Thyroid gland (tissue), 4 donors: Measurements from ENCODE around the gene ADI1. TPM values are rescaled to one million over a fixed set of nuclear protein-coding genes. Genes with fewer than 3 reads are reported as not detected.

Experiments
- DNase-seq, 2 donors: peaks; one replicate each; pipeline ENCODE4 v3.0.0-alpha.2; 2019
- H3K27ac ChIP-seq, 3 donors: fragments of 200-600 bp; sonication (generic); 1 replicate in 2 of 3; 2 replicates in 1 of 3; pipeline ENCODE4 v1.5.1; 2016 to 2019; ENCODE audit warnings: mild to moderate bottlenecking in 1 of 3, moderate library complexity in 1 of 3
- H3K27me3 ChIP-seq: fragments of 200-600 bp; sonication (generic); one replicate; pipeline ENCODE4 v1.5.1; 2019
- H3K36me3 ChIP-seq, 2 donors: fragments of 200-600 bp; sonication (generic); one replicate each; pipeline ENCODE4 v1.5.1; 2016 to 2019
- H3K4me1 ChIP-seq, 2 donors: fragments of 200-600 bp; sonication (generic); one replicate each; pipeline ENCODE4 v1.5.1; 2017 to 2019
- H3K4me3 ChIP-seq, 3 donors: fragments of 200-600 bp; sonication (generic); replicated peaks in 1 of 3; 1 replicate in 2 of 3; 2 replicates in 1 of 3; pipeline ENCODE4 v1.5.1; 2016; ENCODE audit warnings: mild to moderate bottlenecking in 1 of 3
- H3K9me3 ChIP-seq: fragments of 200-600 bp; sonication (generic); one replicate; pipeline ENCODE4 v1.5.1; 2017
- POLR2A ChIP-seq, 2 donors: fragments of 450-650 bp; IDR thresholded peaks; one replicate each; pipeline ENCODE4 v1.6.1; 2017; ENCODE audit warnings: antibody characterized with exemption in 2 of 2, mild to moderate bottlenecking in 2 of 2, moderate library complexity in 1 of 2
- WGBS, 2 donors: methylation state at CpG; one replicate each; pipeline ENCODE4 v1.1.5; 2017; 5-methylcytosine and 5-hydroxymethylcytosine counted together
- intact Hi-C: fragments of 100-400 bp; cut with DNase I; formaldehyde crosslinking; loops from one replicate; pipeline ENCODE4 v1.15.1; 2023
- total RNA-seq, 4 donors: library from RNA; depleted of rRNA; stranded (reverse); fragments of >200 nt; gene quantifications; one replicate each; pipeline ENCODE4 v1.2.3, GENCODE V29; 2016
- TF ChIP-seq, protein P1 (sequence below), 6 experiments: fragments of 200-600 bp in 3 of 6; fragments of 450-650 bp in 3 of 6; sonication (generic) in 3 of 6; IDR thresholded peaks; one replicate each; pipeline ENCODE4 v1.5.1; 2016 to 2019; ENCODE audit warnings: antibody characterized with exemption in 6 of 6, mild to moderate bottlenecking in 2 of 6, inconsistent platforms in 1 of 6, moderate library complexity in 1 of 6

ADI1 gene
- total RNA-seq, 4 donors from 2014 or later: 35.9 to 65.1 (median 59.2) TPM

DNA sequence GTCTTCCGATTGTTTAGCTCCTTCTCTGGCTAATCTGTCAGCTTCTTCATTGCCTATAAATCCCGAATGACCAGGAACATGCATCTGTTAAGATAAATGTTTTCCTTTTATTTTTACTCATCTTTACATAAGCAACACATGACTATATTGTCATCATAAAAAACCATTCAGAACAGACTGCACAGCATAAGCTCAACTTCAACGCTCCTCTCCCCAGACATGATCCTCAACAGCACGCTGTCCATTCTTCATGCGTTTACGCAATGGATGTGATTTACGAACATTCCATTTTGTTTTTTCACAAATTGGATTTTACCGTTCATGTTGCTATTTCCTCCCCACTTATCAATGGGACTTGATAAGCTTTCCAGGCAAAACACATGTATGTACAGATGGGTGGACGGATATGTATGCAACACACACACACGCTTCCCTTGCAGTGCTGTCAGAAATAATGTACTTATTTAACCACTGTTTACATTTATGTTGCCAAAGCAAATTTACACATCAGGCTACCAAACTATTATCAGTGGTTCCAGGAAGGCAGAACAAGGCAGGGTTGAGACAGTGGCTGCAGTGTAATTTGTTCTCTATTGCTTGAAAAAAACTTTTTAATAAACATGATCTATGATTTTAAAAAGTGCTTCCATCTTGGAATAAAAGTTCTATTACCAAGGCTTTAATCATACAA is 26.6 kb upstream of the ADI1 start:
- DNase-seq: no peak
- intact Hi-C loops: no loop called here
- WGBS, 2 donors: 94 to 95% methylated on average over 10 of the region's 10 CpGs
- Histone ChIP-seq H3K27me3 (no peaks in the 10 kb centered on the region), H3K9me3 (no peaks in the 10 kb centered on the region), H3K4me3 (no peak overlapping the region), H3K4me1 (no peaks in the 10 kb centered on the region), H3K27ac (no peak overlapping the region), H3K36me3 (peaks cover 63 to 83% of the 10 kb centered on the region in 2 donors)
- no peak for TF ChIP-seq POLR2A (IDR thresholded peaks at IDR 0.05)
- TF ChIP-seq, protein P1, sequence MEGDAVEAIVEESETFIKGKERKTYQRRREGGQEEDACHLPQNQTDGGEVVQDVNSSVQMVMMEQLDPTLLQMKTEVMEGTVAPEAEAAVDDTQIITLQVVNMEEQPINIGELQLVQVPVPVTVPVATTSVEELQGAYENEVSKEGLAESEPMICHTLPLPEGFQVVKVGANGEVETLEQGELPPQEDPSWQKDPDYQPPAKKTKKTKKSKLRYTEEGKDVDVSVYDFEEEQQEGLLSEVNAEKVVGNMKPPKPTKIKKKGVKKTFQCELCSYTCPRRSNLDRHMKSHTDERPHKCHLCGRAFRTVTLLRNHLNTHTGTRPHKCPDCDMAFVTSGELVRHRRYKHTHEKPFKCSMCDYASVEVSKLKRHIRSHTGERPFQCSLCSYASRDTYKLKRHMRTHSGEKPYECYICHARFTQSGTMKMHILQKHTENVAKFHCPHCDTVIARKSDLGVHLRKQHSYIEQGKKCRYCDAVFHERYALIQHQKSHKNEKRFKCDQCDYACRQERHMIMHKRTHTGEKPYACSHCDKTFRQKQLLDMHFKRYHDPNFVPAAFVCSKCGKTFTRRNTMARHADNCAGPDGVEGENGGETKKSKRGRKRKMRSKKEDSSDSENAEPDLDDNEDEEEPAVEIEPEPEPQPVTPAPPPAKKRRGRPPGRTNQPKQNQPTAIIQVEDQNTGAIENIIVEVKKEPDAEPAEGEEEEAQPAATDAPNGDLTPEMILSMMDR (IDR thresholded peaks at IDR 0.05): no peak

DNA sequence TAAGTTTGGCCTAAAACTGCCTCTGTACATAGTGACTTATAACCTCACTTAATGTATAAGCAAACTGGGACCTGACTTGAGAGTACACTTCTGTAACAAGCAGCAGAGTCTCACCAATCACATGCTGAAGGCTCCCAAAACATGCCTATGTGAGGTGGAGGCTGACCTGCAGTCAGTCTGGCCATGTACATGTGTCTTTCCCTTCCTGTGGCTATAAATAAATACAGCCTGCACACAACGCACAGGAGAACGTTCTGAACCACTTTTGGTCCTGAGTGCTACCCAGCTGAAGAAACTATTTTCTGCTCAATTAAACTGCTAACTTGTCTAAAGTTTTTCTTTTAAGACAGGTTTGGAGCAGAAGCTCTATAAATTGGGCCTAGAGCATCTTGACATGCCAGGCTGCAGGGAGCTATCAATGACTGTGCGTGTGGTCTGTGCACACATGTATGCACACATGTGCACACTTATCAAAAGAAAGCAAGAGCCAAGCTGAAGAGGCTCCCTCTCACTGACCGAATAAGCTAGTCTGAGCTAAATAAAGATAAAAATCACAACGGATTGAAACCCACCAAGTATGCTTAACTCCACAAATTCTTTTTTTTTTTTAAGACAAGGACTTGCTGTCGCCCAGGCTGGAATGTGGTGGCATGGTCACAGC is 23.8 kb upstream of the ADI1 start:
- DNase-seq: no peak
- H3K27ac ChIP-seq: no peak overlapping the region
- WGBS, 2 donors: 79 to 80% methylated on average over 6 of the region's 6 CpGs
- no peaks in the 10 kb centered on the region for H3K27me3 ChIP-seq
- no peaks in the 10 kb centered on the region for H3K9me3 ChIP-seq
- no peak overlapping the region for H3K4me3 ChIP-seq
- no peaks in the 10 kb centered on the region for H3K4me1 ChIP-seq
- peaks cover 41 to 56% of the 10 kb centered on the region in 2 donors for H3K36me3 ChIP-seq
- intact Hi-C loops: no loop called here
- TF ChIP-seq, protein P1 (IDR thresholded peaks at IDR 0.05): no peak
- no peak for TF ChIP-seq POLR2A (IDR thresholded peaks at IDR 0.05)

DNA sequence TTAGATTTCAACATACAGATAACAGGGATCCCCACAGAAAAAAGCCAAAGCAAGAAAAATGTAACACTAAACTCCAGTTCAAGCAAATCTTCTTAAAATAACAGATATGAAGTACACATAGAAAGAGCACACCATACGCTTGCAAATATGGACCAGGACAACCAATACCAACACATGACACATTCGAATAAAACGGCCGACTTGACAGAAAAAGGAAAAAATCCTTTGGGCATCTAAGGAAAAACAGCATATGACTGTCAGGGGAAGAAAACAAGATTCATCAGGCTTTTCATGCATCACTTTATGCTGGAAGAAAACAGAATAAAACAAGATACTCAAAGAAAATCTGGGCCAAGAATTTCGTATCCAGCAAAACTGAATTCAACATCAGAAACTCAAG is 22.8 kb upstream of the ADI1 start:
- no peak for DNase-seq
- intact Hi-C loops: no loop called here
- Histone ChIP-seq H3K36me3 (peaks cover 31 to 48% of the 10 kb centered on the region in 2 donors), H3K27ac (no peak overlapping the region), H3K9me3 (no peaks in the 10 kb centered on the region), H3K4me3 (no peak overlapping the region), H3K4me1 (no peaks in the 10 kb centered on the region), H3K27me3 (no peaks in the 10 kb centered on the region)
- WGBS, 2 donors: 91 to 96% methylated on average over 5 of the region's 5 CpGs
- TF ChIP-seq POLR2A (IDR thresholded peaks at IDR 0.05): no peak
- TF ChIP-seq, protein P1 (IDR thresholded peaks at IDR 0.05): no peak

DNA sequence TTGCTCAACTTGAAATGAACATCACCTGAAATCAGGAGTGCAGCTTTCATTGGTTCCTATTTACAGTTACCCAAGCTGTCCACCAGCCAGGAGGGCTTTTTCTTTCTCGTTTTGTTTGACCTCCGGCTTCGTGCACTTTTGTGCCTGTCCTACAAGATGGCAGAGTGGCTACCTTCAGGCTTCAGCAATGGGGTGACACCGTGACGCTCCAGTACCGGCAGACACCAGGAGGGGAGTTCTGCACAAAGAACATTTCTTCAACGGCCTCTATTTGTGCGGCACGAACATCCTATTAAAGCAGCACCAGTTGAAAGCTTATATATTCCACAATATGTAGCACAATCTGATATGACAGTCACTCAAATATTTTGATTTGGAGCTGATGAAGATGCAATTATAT is 20.5 kb upstream of the ADI1 start:
- no peak overlapping the region for H3K27ac ChIP-seq
- H3K4me3 ChIP-seq: no peak overlapping the region
- TF ChIP-seq POLR2A (IDR thresholded peaks at IDR 0.05): no peak
- TF ChIP-seq, protein P1 (IDR thresholded peaks at IDR 0.05): no peak
- H3K36me3 ChIP-seq: peaks cover 10 to 26% of the 10 kb centered on the region in 2 donors
- H3K27me3 ChIP-seq: no peaks in the 10 kb centered on the region
- intact Hi-C loops: no loop called here
- H3K4me1 ChIP-seq: peaks cover 0 to 14% of the 10 kb centered on the region in 2 donors
- no peak for DNase-seq
- 85 to 92% methylated on average over 9 of the region's 9 CpGs for WGBS, 2 donors
- H3K9me3 ChIP-seq: no peaks in the 10 kb centered on the region
